Measurements from ENCODE around the gene ETV2. TPM values are rescaled to one million over a fixed set of nuclear protein-coding genes. Genes with fewer than 3 reads are reported as not detected.
A peak's percentile ranks its signal among the peaks of the same experiment; 100 is the strongest.
"Not testable (repeated sequence)": the region's sequence is repeated elsewhere in the genome, so short reads cannot be mapped to it uniquely, and the experiment has no call there.

Gene ETV2
- total and polyA plus RNA-seq, 5 donors from 2014 or later: 0.44 to 0.67 (median 0.46) TPM; not detected in 2

- Mint-ChIP-seq H3K27me3 (peaks cover 45% of the 10 kb centered on the region), H3K4me3 (no peak overlapping the region), H3K9me3 (peaks cover 0 to 2% (median 0%) of the 10 kb centered on the region in 7 donors), H3K27ac (no peak overlapping the region), H3K36me3 (no peaks in the 10 kb centered on the region), H3K4me1 (peaks cover 0 to 13% (median 7%) of the 10 kb centered on the region in 4 donors)
- Histone ChIP-seq H3K27me3 (ENCODE audit: control insufficient read depth, insufficient read depth, low read length) (no peaks in the 10 kb centered on the region), H3K9me3 (ENCODE audit: control insufficient read depth in 2 of 2, low read length in 2 of 2) (no peaks in the 10 kb centered on the region), H3K36me3 (ENCODE audit: control insufficient read depth, insufficient read depth, low read length) (no peaks in the 10 kb centered on the region), H3K4me1 (ENCODE audit: control insufficient read depth, insufficient read depth, low read length, poor library complexity, severe bottlenecking) (peaks cover 9% of the 10 kb centered on the region), H3K27ac (ENCODE audit: insufficient read depth, low read length, poor library complexity, severe bottlenecking) (no peak overlapping the region), H3K4me3 (ENCODE audit: low read depth, low read length) (no peak overlapping the region)
- ATAC-seq (ENCODE audit: low read depth in 2 of 2) (no peak), DNase-seq (no peak)
These were observed 30.3 kb downstream of the ETV2 start for GRCh38 chr19:35671818-35672217.

DNA sequence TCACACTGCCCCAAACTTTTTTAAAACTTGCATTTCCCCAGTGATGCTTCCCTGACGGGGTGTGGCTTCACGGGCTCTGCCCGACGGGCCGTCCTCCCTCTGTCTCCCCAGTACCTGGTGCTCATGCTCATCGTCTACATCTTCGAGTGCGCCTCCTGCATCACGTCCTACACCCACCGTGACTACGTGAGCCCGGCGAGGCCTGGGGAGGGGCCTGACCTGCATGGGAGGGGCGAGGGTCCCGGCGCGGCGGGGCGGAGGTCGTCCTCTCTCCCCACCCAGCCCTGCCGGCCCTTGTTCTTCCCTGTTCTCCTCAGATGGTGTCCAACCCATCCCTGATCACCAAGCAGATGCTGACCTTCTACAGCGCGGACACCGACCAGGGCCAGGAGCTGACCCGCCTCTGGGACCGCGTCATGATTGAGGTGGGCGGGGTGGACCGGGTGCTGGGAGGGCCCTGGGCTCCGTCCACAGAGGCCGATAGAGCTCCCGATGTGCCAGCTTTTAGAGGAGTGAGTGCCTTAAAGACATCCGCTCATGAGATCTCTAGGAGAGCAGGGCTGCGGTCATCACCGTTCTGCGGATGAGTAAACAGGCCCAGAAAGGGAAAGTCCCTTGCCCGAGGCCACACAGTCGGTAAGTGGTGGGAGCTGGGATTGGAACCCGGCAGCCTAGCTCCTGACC, 31.7 kb downstream of the ETV2 start:
- peak; percentile 44 to 50 for ATAC-seq (ENCODE audit: low read depth in 2 of 2)

DNA sequence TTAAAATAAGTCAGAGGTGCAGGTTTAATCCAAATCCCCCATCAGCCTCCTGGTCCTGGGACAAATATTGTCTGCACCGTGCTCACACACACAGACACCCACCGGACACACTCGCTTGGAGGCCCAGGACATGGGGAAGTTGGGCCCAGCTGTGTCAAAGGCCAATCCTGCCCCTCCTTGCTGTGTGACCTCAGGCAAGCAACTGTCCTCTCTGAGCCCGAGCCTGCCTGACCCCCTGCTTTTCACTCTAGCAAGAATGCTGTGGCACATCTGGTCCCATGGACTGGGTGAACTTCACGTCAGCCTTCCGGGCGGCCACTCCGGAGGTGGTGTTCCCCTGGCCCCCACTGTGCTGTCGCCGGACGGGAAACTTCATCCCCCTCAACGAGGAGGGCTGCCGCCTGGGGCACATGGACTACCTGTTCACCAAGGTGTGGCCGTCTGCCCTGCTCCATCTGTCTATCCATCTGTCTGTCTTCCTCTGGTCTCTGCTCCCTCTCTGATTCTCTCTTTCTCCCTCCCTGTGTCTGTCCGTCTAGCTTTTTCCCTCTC, 34.1 kb downstream of the ETV2 start:
- H3K36me3 Mint-ChIP-seq: no peaks in the 10 kb centered on the region
- Histone ChIP-seq H3K36me3 (ENCODE audit: control insufficient read depth, insufficient read depth, low read length) (no peaks in the 10 kb centered on the region), H3K27me3 (ENCODE audit: control insufficient read depth, insufficient read depth, low read length) (no peaks in the 10 kb centered on the region), H3K9me3 (ENCODE audit: control insufficient read depth in 2 of 2, low read length in 2 of 2) (no peaks in the 10 kb centered on the region), H3K4me1 (ENCODE audit: control insufficient read depth, insufficient read depth, low read length, poor library complexity, severe bottlenecking) (peaks cover 9% of the 10 kb centered on the region), H3K4me3 (ENCODE audit: low read depth, low read length) (no peak overlapping the region), H3K27ac (ENCODE audit: insufficient read depth, low read length, poor library complexity, severe bottlenecking) (no peak overlapping the region)
- H3K27me3 Mint-ChIP-seq: peaks cover 39% of the 10 kb centered on the region
- DNase-seq (no peak), ATAC-seq (ENCODE audit: low read depth in 2 of 2) (no peak)
- peaks cover 0 to 13% (median 7%) of the 10 kb centered on the region in 4 donors for H3K4me1 Mint-ChIP-seq
- peaks cover 0 to 1% (median 0%) of the 10 kb centered on the region in 7 donors for H3K9me3 Mint-ChIP-seq
- no peak overlapping the region for H3K27ac Mint-ChIP-seq
- no peak overlapping the region for H3K4me3 Mint-ChIP-seq

More for the DNA sequence above, 31.7 kb downstream of the ETV2 start:
- Mint-ChIP-seq H3K36me3 (no peaks in the 10 kb centered on the region), H3K4me1 (peaks cover 0 to 13% (median 7%) of the 10 kb centered on the region in 4 donors), H3K9me3 (peaks cover 0 to 2% (median 0%) of the 10 kb centered on the region in 7 donors), H3K27me3 (peaks cover 48% of the 10 kb centered on the region), H3K4me3 (peak overlapping the region in 3 of 4 donors; percentile 39 to 72 (median 66)), H3K27ac (peak overlapping the region in 1 of 3 donors; percentile 64)
- no peaks in the 10 kb centered on the region for H3K9me3 ChIP-seq (ENCODE audit: control insufficient read depth in 2 of 2, low read length in 2 of 2)
- peaks cover 9% of the 10 kb centered on the region for H3K4me1 ChIP-seq (ENCODE audit: control insufficient read depth, insufficient read depth, low read length, poor library complexity, severe bottlenecking)
- no peaks in the 10 kb centered on the region for H3K36me3 ChIP-seq (ENCODE audit: control insufficient read depth, insufficient read depth, low read length)
- no peaks in the 10 kb centered on the region for H3K27me3 ChIP-seq (ENCODE audit: control insufficient read depth, insufficient read depth, low read length)
- peak in 1 of 3 donors; percentile 50 for DNase-seq
- no peak overlapping the region for H3K27ac ChIP-seq (ENCODE audit: insufficient read depth, low read length, poor library complexity, severe bottlenecking)
- peak overlapping the region; percentile 19 for H3K4me3 ChIP-seq (ENCODE audit: low read depth, low read length)

- Mint-ChIP-seq H3K36me3 (no peaks in the 10 kb centered on the region), H3K4me1 (no peaks in the 10 kb centered on the region), H3K27me3 (no peaks in the 10 kb centered on the region), H3K9me3 (no peaks in the 10 kb centered on the region), H3K27ac (no peak overlapping the region), H3K4me3 (no peak overlapping the region)
- no peaks in the 10 kb centered on the region for H3K9me3 ChIP-seq (ENCODE audit: control insufficient read depth in 2 of 2, low read length in 2 of 2)
- DNase-seq: no peak
- no peaks in the 10 kb centered on the region for H3K36me3 ChIP-seq (ENCODE audit: control insufficient read depth, insufficient read depth, low read length)
- no peaks in the 10 kb centered on the region for H3K4me1 ChIP-seq (ENCODE audit: control insufficient read depth, insufficient read depth, low read length, poor library complexity, severe bottlenecking)
- no peak overlapping the region for H3K27ac ChIP-seq (ENCODE audit: insufficient read depth, low read length, poor library complexity, severe bottlenecking)
- H3K4me3 ChIP-seq (ENCODE audit: low read depth, low read length): no peak overlapping the region
- no peak for ATAC-seq (ENCODE audit: low read depth in 2 of 2)
- H3K27me3 ChIP-seq (ENCODE audit: control insufficient read depth, insufficient read depth, low read length): no peaks in the 10 kb centered on the region
These were observed 48.3 kb downstream of the ETV2 start for GRCh38 chr19:35689836-35690235.

- not testable (repeated sequence) for H3K36me3 ChIP-seq (ENCODE audit: control insufficient read depth, insufficient read depth, low read length); H3K4me3 ChIP-seq (ENCODE audit: low read depth, low read length); H3K27ac Mint-ChIP-seq; H3K4me1 ChIP-seq (ENCODE audit: control insufficient read depth, insufficient read depth, low read length, poor library complexity, severe bottlenecking); H3K27me3 Mint-ChIP-seq; H3K4me1 Mint-ChIP-seq; H3K9me3 Mint-ChIP-seq; H3K27me3 ChIP-seq (ENCODE audit: control insufficient read depth, insufficient read depth, low read length); H3K4me3 Mint-ChIP-seq; ATAC-seq (ENCODE audit: low read depth in 2 of 2); DNase-seq; H3K36me3 Mint-ChIP-seq; H3K9me3 ChIP-seq (ENCODE audit: control insufficient read depth in 2 of 2, low read length in 2 of 2); H3K27ac ChIP-seq (ENCODE audit: insufficient read depth, low read length, poor library complexity, severe bottlenecking)
These were observed 49.6 kb downstream of the ETV2 start for GRCh38 chr19:35691106-35691505.

DNA sequence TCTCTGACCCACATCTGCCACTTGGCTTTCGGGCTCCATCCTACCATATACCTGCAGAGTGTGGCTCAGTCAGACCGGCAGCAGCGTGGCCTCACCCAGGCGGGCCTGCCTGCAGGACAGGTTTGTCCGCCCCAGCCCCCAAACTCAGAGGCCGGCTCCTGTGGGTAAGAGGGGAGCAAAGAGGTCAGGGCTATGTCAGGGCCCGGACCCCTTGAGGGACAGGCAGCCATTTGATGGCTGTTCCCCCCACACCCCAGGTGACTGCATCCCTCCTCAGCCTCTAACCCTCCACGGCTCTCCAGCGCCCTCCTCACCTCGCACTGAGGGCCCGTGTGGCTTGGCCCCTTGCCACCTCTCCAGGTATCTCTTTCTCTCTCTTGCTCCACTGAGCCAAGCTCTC, 50.5 kb downstream of the ETV2 start:
- Histone ChIP-seq H3K4me3 (ENCODE audit: low read depth, low read length) (no peak overlapping the region), H3K36me3 (ENCODE audit: control insufficient read depth, insufficient read depth, low read length) (no peaks in the 10 kb centered on the region), H3K9me3 (ENCODE audit: control insufficient read depth in 2 of 2, low read length in 2 of 2) (no peaks in the 10 kb centered on the region), H3K27me3 (ENCODE audit: control insufficient read depth, insufficient read depth, low read length) (no peaks in the 10 kb centered on the region), H3K4me1 (ENCODE audit: control insufficient read depth, insufficient read depth, low read length, poor library complexity, severe bottlenecking) (no peaks in the 10 kb centered on the region), H3K27ac (ENCODE audit: insufficient read depth, low read length, poor library complexity, severe bottlenecking) (no peak overlapping the region)
- no peaks in the 10 kb centered on the region for H3K4me1 Mint-ChIP-seq
- H3K27me3 Mint-ChIP-seq: no peaks in the 10 kb centered on the region
- DNase-seq: no peak
- no peak overlapping the region for H3K4me3 Mint-ChIP-seq
- no peak overlapping the region for H3K27ac Mint-ChIP-seq
- H3K36me3 Mint-ChIP-seq: no peaks in the 10 kb centered on the region
- H3K9me3 Mint-ChIP-seq: no peaks in the 10 kb centered on the region
- no peak for ATAC-seq (ENCODE audit: low read depth in 2 of 2)

DNA sequence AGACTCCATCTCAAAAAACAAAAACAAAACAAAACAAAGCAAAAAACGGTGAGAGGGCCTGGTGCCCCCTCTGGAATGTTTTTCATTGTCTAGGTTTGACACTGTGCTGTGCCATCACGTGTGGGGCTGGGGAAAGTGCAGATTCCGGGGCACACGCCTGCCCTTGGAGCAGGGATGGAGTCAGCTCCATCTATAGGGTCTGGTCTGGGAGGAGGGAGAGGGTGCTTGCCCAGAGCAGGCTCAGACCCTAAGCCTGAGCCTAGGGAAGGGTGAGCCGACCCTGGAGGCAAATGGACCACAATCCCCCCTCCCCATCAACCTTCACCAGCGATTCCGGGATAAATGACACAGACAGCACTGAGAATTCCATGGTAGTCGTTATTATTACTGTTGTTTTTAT, 51.9 kb downstream of the ETV2 start:
- Histone ChIP-seq H3K4me1 (ENCODE audit: control insufficient read depth, insufficient read depth, low read length, poor library complexity, severe bottlenecking) (no peaks in the 10 kb centered on the region), H3K27ac (ENCODE audit: insufficient read depth, low read length, poor library complexity, severe bottlenecking) (no peak overlapping the region), H3K4me3 (ENCODE audit: low read depth, low read length) (no peak overlapping the region), H3K27me3 (ENCODE audit: control insufficient read depth, insufficient read depth, low read length) (no peaks in the 10 kb centered on the region), H3K36me3 (ENCODE audit: control insufficient read depth, insufficient read depth, low read length) (no peaks in the 10 kb centered on the region), H3K9me3 (ENCODE audit: control insufficient read depth in 2 of 2, low read length in 2 of 2) (no peaks in the 10 kb centered on the region)
- DNase-seq: no peak
- Mint-ChIP-seq H3K27me3 (no peaks in the 10 kb centered on the region), H3K9me3 (no peaks in the 10 kb centered on the region), H3K4me3 (no peak overlapping the region), H3K4me1 (no peaks in the 10 kb centered on the region), H3K27ac (peak overlapping the region in 1 of 3 donors; percentile 15), H3K36me3 (no peaks in the 10 kb centered on the region)
- ATAC-seq (ENCODE audit: low read depth in 2 of 2): no peak

Measured in CD4-positive, CD25-positive, alpha-beta regulatory T cell (primary cell).